Cardiac muscle cell (in vitro differentiated cells and primary cell): ENCODE results near the gene NDST1. TPM values are rescaled to one million over a fixed set of nuclear protein-coding genes. Genes with fewer than 3 reads are reported as not detected.

ENCODE experiments used
- DNase-seq, 2 donors: peaks; one replicate each; pipeline versions ENCODE4 v3.0.0 to v3.0.0-alpha.2; 2010 to 2017; ENCODE audit warnings: low read depth in 1 of 2, low spot score in 1 of 2
- H3K27ac ChIP-seq: fragments of 200-600 bp; sonication (generic); 2 replicates; pipeline ENCODE4 v1.5.1; 2016
- H3K27me3 ChIP-seq: fragments of 200-600 bp; sonication (generic); 2 replicates; pipeline ENCODE4 v1.6.0; 2016; ENCODE audit warnings: control low read depth
- H3K36me3 ChIP-seq: fragments of 200-600 bp; sonication (generic); 2 replicates; pipeline ENCODE4 v1.5.1; 2016; ENCODE audit warnings: control low read depth
- H3K4me1 ChIP-seq: fragments of 200-600 bp; sonication (generic); 2 replicates; pipeline ENCODE4 v1.8.1; 2017; ENCODE audit warnings: low read depth, mild to moderate bottlenecking, mixed run types
- H3K4me3 ChIP-seq: fragments of 200-600 bp; sonication (generic); 2 replicates; pipeline ENCODE4 v1.5.1; 2016; ENCODE audit warnings: mild to moderate bottlenecking
- H3K9me3 ChIP-seq: fragments of 200-600 bp; sonication (generic); 2 replicates; pipeline ENCODE4 v1.5.1; 2017; ENCODE audit warnings: low read depth, mild to moderate bottlenecking, control low read depth
- polyA plus RNA-seq: library from polyadenylated mRNA; unstranded; fragments of >200 nt; fragmentation: Nextera tagmentation; extraction: Ambion mirVana; gene quantifications from 2 replicates; pipeline ENCODE4 v1.2.1, GENCODE V29; 2016
- total RNA-seq: library from RNA; depleted of rRNA; stranded (reverse); fragments of >200 nt; gene quantifications from 2 replicates; pipeline ENCODE4 v1.2.3, GENCODE V29; 2016
- TF ChIP-seq, protein P1 (sequence below): IDR thresholded peaks from 2 replicates; pipeline ENCODE4 v1.5.1; 2012; ENCODE audit warnings: low read depth, mild to moderate bottlenecking, low read length

The NDST1 gene
- total and polyA plus RNA-seq, 2 experiments from 2014 or later = 26.6 to 97.6 TPM

DNA sequence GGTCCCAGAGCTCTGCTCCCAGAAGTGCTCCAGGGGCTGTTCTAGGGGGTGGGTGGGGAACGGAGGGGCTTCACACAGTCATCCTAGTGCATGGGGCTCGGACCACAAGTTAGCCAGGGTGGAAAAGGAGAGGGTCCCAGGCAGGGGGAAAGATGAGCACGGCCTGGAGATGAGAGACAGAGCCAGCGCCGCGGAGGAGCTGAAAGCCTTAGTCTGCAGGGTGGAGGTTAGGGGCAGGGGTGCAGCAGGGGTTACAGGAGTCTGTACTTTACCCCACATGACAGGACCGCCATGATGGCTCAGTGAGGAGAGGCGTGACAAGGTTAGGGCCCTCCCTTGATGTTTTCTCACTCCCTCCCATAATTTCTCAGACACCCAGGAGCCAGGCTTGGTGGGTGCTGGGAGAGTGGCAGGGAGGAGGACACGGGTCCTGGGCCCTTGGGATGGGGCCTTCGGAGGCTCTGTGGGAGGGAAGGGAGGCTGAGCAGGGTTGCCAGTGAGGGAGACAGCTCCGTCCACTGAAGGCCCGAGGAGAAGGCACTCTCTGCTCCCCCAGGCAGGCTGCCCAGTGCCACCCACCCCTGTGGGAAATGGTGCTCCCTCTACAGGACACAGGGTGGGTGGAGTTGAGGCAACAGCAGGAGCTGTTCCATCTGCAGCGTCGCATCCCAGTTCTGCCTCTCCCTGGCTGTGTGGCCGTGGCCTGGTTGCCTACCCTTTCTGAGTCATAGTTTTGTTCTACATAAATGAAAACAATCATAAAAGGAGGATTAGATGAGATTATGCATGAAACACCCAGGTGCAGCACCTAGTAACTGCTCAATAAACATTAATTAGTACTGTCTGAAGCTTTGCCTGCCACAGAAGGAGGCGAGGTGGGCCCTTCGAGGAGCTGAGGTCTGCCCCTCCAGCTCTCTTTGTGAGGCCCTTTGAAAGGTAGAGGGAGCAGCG, 66.2 kb downstream of the NDST1 start:
- H3K4me3 ChIP-seq = no peak overlapping the region
- no peaks in the 10 kb centered on the region for H3K36me3 ChIP-seq
- H3K9me3 ChIP-seq = no peaks in the 10 kb centered on the region
- DNase-seq = no peak
- no peaks in the 10 kb centered on the region for H3K27me3 ChIP-seq
- TF ChIP-seq, protein P1, sequence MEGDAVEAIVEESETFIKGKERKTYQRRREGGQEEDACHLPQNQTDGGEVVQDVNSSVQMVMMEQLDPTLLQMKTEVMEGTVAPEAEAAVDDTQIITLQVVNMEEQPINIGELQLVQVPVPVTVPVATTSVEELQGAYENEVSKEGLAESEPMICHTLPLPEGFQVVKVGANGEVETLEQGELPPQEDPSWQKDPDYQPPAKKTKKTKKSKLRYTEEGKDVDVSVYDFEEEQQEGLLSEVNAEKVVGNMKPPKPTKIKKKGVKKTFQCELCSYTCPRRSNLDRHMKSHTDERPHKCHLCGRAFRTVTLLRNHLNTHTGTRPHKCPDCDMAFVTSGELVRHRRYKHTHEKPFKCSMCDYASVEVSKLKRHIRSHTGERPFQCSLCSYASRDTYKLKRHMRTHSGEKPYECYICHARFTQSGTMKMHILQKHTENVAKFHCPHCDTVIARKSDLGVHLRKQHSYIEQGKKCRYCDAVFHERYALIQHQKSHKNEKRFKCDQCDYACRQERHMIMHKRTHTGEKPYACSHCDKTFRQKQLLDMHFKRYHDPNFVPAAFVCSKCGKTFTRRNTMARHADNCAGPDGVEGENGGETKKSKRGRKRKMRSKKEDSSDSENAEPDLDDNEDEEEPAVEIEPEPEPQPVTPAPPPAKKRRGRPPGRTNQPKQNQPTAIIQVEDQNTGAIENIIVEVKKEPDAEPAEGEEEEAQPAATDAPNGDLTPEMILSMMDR = peak; percentile 27
- H3K27ac ChIP-seq = no peak overlapping the region
- no peaks in the 10 kb centered on the region for H3K4me1 ChIP-seq

DNA sequence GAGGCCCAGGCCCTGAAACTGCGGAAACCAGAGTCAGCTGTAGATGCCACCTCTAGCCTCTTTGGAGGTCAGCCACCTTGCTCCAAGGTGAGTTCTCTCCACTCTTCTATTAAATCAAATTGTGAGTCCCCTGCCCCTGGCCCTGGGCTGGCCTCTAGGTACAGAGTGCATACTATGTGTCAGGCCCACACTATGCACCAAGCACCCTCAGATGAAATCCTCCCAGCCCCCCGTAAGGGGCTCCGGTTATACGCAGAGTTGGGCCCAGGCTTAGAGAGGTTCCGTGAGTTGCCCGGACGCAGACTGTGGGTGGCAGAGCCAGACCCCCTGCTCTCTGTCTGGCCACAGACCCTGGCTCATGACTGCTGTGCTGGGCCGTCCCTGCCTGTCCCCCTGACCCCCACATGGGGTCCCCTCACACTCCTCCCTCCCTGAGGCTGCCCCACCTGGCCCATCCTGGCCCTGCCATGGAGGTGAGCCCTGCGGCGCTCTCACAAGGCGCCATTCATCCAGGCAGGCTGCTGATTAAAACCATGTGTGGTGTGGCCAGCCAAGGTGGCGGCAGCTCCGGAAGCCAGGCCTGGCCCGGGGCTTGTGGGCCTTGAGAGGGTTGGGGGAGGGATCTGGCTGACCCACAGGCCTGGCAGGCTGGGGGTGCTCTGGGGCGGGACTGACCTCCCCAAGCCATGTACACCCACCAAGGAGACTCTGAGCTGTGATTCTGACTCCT, 67.1 kb downstream of the NDST1 start:
- Histone ChIP-seq H3K27me3 (no peaks in the 10 kb centered on the region), H3K4me1 (no peaks in the 10 kb centered on the region), H3K27ac (peak overlapping the region; percentile 30), H3K9me3 (no peaks in the 10 kb centered on the region), H3K4me3 (no peak overlapping the region), H3K36me3 (no peaks in the 10 kb centered on the region)
- DNase-seq = peak in 1 of 2 donors; percentile 47
- TF ChIP-seq, protein P1 = no peak

DNA sequence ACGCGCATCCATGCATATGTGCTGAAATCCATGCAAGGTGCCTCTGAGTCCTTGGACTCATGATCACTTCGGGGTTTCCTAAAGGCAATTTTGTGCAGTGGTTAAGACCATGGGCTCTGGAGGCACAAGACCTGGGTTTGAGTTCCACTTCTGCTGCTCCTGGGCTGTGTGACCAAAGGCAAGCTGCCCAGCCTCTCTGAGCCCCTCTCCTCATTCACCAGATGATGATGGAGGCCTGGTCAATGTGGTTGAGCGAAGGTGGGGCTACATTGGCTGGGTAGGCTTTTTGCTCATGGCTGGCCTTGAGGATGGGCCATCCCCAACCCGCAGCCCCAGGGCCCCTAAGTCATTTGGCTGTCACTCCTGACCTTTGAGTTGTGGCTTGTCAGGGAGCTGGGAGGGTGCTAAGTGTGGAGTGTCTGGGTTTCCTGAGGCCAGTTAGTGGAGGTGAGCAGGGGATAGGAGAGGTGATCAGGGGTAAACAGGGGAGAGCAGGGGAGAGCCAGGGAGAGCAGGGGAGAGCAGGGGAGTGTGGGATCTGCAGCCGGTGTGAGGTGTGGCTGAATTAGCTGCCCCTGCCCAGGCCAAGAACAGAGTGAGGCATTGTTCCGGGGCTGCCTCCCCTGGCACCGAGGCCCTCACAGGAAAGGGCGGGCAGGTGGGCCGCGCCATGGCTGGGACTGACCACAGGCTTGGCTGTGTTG, 68.0 kb downstream of the NDST1 start:
- TF ChIP-seq, protein P1 = no peak
- no peaks in the 10 kb centered on the region for H3K9me3 ChIP-seq
- no peak for DNase-seq

DNA sequence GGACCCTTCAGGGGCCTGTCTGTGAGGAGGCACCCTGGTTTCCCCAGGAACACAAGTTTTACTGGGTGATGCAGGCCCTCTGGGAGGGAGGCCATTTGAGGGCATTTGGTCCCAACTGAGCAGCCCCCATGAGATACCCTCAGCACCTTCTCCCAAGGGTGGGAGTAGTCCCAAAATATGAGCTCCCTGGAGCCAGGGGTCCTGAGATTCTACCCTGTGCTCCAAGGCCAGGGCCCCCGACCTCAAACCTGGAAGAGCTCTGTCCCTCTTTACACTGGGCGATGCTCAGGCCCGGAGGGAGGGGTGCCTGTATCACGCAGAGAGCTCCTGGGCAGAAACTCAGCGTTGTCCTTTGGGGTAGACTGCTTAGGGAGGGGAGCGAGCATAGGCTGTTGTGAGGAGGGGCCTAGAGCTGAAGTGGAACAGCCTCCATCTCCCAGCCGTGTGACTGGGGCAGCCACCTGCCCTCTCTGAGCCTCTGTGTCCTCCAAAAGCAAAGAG, 68.6 kb downstream of the NDST1 start:
- Histone ChIP-seq H3K27me3 (no peaks in the 10 kb centered on the region), H3K36me3 (no peaks in the 10 kb centered on the region), H3K9me3 (no peaks in the 10 kb centered on the region), H3K27ac (no peak overlapping the region), H3K4me3 (no peak overlapping the region), H3K4me1 (peaks cover 3% of the 10 kb centered on the region)
- DNase-seq = no peak
- TF ChIP-seq, protein P1 = no peak

More for the DNA sequence above, 68.0 kb downstream of the NDST1 start:
- Histone ChIP-seq H3K4me3 (no peak overlapping the region), H3K27ac (no peak overlapping the region), H3K36me3 (no peaks in the 10 kb centered on the region), H3K4me1 (no peaks in the 10 kb centered on the region), H3K27me3 (no peaks in the 10 kb centered on the region)
